NCI-H128 (cell line): ENCODE data around the gene ACOXL.
A peak's percentile ranks its signal among the peaks of the same experiment; 100 is the strongest.

Source experiments
- DNase-seq: peaks from one replicate; lab custom pipeline; 2025; ENCODE audit not compliant: unreplicated experiment; lab: John Stamatoyannopoulos, UW

The ACOXL gene

DNA sequence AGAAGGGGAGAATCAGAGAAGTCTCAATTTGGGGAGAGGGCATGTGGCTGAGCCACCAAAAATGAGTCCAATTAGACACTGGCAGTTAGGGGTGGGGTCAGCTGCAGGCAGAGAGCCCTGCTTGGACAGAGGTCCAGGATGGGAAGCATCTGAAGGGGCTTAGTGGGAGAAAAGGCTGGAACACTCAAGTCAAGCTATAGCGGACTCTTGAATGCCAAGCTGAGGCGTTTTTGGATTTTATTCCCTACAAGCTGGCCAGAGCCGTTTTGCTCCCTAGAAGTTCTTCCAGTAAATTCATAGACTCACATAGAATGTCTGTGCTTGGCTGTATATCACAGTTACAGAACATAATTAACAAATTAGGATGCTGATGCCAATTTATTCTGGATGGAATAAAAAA is 172.8 kb downstream of the ACOXL start:
- DNase-seq = no peak

DNA sequence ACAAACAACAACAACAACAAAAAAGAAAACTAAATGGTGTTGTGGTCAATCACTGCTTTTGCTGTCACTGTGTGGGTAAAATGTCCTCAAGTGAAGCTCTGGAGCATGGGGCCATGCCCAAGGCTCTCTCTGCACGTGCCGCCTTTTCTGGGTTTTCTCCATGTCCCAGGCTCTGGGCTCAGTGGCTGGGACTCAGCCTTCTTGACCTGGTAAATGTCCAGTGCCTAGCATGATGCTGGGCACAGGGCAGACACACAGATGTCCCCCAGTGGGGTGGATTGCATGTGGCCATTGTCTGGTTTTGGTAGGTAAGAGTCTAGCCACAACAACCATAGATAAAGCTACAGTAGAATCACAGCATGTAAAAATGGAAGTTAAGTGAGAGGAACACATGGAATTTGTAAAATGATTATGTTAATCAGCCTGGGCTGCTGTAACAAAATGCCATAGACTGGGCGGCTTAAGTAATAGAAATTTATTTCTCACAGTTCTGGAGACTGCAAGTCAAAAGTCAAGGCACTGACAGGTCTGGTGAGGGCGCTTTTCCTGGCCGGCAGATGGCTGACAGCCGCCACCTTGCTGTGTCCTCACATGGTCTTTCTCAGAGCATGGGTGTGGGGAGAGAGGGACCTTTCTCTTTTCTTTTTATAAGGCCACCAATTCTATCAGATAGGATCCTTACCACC is 174.4 kb downstream of the ACOXL start:
- DNase-seq = no peak

DNA sequence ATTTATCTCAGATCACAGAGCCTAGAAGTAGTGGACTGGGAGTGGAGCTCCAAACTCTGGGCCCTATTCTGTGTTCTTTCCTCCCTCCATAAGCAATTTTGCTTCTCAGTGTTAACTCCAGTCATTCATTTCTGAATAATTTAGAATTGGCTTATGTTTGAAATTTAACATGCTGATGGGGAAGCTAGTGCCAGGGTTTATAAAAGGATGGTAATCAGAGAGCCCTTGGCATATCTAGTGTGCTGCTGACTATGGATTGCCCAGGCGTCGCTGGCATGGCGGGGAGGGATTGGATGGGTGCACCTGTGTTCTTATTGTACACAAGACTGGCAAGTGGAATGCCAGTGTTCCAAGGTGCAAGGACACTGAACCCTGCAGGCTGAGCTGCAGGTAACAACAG is 177.1 kb downstream of the ACOXL start:
- DNase-seq = no peak

DNA sequence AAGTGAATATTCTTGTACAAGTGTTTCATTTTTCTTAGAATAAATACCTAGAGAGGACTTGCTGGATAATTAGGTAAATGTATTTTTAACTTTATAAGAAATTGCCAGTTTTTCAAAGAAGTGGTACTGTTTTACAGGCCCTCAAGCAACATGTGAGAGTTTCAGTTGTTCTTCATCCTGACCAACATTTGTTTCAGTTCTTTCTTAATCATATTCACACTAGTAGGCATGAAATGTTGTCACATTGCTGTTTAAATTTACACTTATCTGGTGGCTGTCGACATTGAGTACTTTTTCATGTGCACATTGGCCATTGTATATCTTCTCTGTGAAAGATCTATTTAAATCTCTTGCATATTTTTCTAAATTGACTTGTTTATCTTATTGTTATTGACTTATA is 178.1 kb downstream of the ACOXL start:
- no peak for DNase-seq

DNA sequence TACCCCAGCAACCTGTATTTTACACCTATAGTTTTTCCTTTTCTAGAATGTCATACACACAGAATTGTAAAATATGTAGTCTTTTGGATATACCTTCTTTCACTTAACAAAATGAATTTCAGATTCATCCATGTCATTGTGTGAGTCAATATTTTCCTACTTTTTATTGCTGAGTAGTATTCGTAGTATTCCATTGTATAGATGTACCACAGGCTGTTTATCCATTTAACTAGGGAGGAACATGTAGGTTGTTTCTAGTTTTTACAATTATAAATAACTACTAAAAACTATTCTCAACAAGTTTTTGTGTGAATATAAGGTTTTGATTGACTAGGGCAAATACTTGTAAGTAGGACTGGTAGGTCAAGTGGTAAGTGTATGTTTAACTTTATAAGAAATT is 187.4 kb downstream of the ACOXL start:
- no peak for DNase-seq

DNA sequence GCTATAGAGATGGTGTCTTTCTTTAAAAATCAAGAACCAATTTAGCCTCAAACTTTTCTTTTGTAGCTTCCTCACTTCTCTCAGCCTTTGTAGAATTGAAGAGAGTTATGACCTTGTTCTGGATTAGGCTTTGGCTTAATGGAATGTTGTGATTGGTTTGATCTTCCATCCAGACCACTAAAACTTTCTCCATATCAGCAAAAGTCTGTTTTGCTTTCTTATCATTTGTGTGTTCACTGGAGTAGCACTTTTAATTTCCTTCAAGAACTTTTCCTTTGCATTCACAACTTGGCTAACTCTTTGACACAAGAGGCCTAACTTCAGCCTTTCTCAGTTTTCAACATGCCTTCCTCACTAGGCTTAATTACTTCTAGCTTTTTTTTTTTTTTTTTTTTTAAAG is 193.1 kb downstream of the ACOXL start:
- no peak for DNase-seq

DNA sequence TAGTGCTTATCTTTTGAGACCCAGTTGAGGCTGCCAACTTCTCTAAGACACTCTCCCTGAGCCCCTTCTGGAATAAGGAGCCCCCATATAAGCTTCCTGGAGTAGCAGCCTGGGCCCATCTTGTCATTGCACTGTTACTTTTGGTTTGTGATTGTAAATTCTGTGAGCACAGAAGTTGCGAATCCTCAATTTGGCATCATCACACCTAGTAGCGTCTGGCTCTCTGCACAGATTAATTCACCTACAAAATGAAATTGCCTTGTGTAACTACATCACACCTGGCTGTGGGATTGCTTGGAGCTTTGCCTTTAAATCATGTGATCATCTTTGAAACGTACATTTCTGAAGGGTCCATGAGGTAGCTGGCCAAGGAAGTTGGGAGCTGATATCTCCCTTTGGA is 195.2 kb downstream of the ACOXL start:
- DNase-seq = no peak

DNA sequence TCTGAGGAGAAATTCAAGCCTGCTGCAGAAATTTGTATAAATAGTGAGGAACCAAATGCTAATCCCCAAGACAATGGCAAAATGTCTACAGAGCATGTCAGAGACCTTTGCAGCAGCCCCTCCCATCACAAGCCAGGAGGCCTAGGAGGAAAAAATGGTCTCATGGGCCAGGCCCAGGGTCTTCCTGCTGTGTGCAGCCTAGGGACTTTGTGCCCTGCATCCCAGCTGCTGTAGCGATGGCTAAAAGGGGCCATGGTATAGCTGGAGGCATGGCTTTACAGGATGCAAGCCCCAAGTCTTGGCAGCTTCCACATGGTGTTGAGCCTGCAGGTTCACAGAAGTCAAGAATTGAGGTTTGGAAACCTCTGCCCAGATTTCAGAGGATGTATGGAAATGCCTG is 197.2 kb downstream of the ACOXL start:
- no peak for DNase-seq

DNA sequence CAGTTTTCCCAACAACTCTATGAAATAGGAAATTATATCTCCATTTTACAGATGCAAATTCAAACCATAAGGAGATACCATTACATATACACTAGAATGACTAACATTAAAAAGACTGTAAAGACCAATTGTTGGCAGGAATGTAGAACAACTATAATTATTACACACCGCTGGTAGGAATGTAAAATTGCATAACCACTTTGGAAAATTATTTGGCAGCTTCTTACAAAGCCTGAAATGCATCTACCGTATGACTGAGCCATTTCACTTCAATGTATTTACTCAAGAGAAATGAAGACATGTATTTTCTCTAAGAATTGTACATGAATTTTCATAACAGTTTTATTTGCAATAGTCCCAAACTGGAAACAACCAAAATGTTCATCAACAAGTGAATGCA is 199.3 kb downstream of the ACOXL start:
- DNase-seq = no peak

DNA sequence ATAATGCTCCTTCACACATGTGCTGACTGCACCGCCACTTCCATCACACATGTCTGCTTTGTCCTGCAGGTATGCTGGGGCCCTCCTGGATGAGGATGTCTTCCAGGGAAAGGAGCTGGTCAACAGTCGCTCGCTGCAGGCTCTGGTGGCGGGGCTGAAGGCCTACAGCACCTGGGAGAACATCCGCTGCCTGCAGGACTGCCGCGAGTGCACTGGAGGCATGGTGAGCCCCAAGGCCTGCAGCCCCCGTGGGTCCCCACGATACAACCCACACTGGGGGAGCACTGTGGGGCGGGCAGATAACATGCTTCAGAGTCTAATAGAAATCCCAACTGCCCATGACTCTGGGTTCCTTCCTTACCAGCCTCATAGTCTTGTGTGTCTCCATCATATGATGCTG is 201.0 kb downstream of the ACOXL start:
- DNase-seq = no peak

DNA sequence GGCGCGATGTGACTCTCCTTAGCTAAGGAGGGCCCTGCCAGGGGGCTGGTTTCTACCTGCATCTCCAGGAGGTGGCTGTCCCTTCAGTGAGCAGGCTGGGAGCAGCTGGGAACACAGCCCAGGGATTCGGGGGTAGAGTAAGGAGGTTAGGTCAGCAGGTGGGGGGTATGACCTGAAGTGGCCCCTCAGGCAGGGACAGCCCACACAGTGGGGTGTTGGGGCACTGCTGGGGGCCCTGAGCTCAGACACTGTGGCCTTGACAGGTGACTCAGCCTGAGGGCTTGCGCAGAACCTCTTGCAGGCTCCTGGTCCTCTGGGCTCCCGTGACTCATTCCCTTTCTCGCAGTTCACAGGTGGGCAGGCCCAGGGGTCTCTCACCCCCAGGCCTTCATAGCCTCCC is 202.6 kb downstream of the ACOXL start:
- no peak for DNase-seq

DNA sequence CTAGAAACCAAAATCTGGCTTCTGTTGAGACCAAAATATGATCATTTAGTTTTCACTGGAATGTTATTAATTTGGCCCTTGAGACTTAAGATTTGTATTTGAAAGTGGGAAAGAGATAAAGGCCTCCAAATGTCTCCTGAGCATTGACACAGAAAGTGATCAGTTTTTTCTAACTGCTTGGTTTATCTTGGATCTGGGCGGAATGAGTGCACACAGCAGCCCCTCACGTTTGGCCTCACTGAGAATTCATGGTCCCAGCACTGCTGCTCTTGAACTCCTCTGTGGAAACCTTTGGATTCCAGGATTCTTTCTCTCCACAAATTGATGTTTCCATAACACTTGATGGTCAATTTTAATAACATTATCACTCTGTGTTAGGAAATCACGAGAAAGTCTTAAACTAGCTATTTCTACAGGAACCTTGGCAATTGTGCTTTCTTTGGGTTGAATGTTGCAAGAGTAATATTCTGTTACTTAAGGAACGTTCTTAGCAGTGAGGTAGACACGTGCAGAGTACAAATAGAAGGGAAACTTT is 208.1 kb downstream of the ACOXL start:
- DNase-seq = no peak

DNA sequence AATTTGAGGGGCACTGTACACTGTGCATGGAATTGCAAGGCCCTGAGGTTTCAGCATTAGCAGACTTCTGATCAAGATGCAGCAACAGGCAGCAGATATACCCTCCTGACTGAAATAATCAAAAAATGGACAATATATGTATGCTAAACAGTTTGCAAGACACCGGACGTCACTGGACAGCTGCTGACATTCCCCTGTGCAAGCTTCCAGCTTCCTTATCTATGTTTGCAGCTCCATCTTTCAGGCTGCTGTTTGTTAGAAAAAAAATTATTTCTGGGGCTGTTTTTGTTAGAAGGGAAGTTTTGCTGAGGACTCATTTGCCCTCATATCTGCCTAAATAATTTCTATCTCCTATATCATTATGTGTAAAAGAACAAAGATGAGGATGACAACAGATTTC is 208.9 kb downstream of the ACOXL start:
- no peak for DNase-seq

DNA sequence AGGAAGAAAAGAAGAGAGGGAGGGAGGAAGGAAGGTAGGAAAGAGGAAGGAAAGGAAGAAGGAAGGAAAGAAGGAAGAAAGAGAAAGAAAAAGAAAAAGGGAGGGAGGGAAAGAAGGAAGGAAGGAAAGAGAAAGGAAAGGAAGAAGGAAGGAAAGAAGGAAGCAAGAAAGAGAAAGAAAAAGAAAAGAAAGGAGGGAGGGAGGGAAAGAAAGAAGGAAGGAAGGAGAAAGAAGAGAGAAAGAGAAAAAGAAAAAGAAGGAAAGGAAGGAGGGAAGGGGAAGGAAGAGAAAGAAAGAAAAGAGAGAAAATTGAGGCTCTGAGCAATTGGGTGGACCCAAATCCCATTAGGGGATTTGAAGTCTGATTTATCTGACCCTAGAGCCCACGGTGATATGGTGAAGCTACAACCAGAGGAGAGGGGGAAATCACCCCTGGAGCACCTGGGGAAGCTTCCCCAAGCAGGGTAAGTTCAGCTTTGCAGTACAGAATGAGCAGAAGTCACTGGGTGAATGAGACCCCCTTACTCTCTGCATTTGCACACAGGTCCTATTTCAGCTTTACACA is 210.8 kb downstream of the ACOXL start:
- no peak for DNase-seq

DNA sequence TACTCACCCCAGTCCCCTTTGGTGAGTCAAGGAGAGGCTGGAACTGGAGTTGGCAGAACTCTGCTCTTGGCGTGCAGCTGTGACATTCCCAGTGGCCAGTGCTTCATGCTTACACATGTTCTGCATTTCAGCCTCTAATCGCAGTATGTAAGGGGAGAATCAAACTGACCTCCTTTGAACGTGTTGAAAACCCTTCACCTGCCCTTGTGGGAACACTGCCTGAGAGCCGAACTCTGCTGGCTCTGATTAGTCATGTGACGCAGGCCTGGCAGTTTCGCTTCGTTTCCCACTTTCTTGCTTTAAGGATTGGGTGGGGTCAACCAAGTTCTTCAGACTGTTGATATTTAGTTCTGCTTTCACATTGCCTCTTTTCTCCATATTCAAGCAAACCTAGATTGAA is 214.5 kb downstream of the ACOXL start:
- DNase-seq = no peak

DNA sequence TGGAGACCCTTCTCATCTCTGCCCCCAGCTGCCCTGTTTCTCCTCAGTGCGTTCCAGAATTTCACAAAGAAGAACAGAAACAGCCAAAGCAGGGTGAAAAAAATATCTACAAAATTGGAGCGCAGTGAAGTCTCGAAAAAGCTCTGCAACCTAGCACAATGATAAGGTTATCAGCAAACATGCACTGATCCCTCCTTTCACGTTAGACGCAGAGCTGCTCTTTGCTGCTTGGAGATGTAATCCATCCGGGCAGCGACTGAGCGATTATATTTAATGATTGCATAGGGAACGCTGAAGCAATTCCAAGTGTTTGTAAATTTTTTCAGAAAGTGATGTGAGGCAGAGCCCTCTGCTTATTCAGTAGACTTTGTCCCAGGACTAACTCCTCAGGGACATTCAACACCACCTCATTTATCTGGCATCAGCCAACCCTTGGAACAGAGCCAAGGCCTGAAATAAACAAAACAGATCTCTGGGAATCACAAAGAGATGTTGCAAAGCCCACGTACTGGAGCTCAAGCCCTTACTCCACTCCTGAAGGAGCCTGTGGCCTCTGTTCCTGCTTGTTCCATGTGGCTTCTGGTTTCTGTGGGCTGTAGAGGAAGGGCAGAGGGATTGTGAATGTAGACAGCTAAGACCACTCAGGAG is 215.8 kb downstream of the ACOXL start:
- peak; percentile 19 for DNase-seq

DNA sequence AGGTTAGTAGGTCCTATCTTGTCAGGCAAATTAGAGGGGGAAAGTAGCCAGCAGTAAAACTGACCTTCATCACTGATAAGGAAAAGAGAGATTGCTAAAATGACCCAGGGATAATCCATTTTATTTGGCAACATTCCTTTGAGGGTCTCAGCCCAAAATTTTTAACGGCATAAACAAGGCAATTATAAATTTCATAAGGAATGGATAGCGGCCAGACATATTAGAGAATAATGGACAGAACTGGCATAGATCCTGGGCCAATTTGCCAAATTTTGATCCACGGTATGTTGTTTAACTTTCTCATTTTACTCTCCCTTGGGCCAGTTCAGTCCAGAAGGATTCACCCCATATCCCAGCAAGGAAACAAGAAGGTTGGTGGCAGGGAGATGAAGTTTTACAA is 217.9 kb downstream of the ACOXL start:
- DNase-seq = no peak

DNA sequence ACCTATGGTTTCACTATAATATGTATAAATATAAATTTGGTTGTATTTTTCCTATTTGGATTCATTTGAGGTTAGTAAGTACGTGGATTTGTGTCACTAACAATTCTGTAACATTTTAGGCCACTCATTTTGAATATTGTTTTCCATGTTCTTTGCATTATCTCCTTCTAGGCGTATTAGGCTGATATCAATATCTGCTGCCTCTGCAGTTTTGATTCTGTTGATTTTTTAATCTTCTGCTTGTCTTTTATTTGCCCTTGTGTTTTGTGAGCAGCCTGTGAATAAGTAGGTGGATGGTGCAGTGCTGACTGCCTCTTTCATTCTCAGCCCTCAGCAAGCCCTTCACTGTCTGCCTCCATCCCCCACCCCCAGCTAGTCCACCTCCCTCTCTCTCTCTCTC is 222.7 kb downstream of the ACOXL start:
- no peak for DNase-seq

DNA sequence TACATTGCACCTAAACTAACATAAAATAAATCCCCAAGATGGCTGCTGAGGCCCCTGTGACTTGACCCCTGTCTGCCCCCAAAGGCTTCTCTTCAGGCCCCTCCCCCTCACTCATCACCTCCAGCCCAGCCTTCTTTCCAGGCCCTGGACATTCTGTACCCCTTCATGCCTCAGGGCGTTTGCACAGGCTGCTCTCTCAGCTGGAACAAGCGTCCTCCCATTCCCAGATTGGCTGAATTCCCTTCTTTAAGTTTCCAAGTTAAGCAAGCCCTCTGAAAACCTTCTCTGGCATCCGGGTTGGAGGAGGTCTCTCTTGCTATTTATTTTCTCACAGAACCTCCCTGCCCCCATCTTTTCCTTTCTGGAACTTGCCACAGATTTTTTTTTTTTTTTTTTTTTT is 223.2 kb downstream of the ACOXL start:
- DNase-seq = no peak

DNA sequence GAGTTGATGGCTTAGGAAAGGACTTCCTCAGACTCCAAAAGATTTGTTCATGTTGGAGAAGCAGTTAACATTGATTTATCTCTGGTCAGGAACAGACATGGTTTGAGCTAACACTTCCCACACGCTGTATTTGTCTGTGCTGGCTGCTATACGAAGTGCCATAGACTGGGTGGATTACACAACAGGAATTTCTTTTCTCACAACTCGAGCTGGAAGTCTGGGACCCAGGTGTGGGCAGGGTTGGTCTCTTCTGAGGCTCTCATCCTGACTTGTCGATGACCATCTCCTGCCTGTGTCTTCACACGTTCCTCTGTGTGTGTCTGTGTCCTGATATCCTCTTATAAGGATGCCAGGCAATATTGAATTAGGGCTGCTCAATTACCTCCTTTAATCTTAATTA is 224.9 kb downstream of the ACOXL start:
- no peak for DNase-seq

DNA sequence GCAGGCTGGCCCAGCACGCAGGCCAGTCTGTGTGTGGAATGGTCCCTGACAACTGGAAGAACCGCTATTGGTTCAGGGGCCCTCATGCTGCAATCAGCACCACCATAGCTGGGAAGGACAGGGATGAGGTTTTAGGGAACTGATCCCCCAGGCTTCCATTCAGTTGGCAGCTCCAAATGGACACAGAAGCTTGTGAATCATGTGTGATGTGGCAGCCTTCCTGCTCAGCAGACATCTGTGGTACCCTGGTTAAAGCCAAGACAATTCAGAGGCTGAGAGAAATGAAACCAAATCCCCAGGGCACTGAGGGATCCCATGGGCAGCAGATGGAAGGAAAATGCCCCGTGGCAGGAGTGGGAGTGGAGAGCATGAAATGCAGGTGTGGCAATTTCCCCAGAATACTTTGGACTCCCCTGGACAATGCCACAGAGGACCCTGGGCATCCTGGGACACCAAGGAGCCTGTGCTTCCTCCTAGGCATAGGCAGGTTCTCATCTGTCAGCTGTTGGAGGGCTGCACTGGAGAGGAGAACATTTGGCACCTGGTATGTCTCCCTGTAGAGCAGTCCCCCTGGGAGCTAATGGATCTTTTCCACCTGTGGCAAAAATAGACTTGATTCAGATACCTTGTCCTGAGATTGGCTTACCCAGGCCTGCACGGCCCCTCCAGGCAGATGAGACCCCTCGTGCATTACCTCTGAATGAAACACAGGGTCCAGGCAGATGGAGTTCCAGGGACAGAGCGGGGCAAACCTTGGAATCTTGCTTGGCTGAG is 226.2 kb downstream of the ACOXL start:
- no peak for DNase-seq

DNA sequence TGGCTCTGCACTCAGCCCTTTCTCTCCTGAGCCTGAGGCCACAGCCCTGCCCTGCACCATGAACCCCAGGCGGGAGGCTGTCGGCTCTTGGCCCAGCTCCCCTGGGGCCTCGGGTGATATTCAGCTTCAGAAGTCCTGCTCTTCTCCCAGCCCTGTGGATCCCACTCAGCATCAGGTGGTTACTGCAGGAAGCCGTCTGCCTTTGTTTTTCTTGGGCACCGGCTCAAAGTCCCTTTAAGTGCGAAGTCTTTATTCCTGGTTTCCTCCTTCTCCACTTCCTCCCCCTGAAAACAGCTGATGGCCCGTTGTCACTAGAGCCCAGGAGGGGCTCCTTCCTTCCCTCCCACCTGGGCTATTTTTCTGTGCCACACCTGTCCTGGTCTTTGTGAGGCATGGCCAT is 226.8 kb downstream of the ACOXL start:
- DNase-seq = no peak
